Activated effector memory CD4-positive, alpha-beta T cell treated with Interleukin-2 at 50 U/mL for 16 hours (primary cell): ENCODE results near the gene ARHGAP10.

Experiments used
- DNase-seq: peaks from one replicate; pipeline ENCODE4 v3.0.0-alpha.2; 2020

The ARHGAP10 gene

DNA sequence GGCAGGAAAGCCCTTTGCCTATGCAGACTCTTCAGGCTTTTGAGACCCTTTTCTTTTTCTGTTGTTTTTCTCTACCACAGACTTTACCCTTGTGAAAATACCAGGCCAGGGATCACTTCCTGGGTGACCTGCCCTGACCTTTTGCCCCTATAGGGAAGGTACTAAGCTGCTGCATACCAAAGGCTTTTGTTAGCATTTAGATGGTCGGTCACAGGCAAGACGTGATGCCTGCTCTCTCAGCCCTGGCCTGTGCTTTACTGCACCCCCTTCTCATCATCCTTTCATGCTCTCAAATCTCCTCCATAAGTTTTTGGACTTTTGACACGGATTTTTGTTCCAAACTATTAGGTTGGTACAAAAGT, 98.2 kb downstream of the ARHGAP10 start:
- no peak for DNase-seq

- DNase-seq = no peak
Measured at GRCh38 chr4:147830987-147831386, 99.1 kb downstream of the ARHGAP10 start.

DNA sequence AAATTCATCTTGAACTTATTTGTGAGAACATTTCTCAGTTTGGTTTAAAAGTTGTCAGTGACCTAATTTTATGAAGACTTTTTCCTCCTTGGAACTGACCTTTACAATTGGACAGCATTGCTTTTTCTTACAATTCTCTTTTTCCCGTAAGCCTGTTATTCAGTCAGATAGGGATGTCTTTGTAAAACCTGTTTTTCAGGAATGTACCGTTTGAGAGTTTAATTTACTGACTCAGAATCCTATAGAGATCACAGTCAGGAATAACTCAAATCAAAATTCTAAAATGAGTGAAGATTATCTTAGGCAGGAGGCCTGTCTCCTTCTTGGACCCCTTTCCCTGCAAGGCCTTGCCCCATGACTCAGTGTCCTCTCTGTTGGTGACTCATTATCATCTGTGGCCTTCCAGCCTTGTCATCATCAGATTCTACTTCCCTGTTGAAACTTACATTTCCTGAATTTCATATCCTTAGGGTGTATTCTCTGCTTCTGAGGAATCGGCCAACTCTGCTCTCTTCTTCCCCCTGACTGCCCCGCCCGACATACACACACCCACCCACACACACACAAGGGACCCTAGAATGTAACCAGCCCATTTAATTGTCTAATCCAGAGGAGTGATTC, 99.8 kb downstream of the ARHGAP10 start:
- DNase-seq = no peak

- DNase-seq = no peak
Measured at GRCh38 chr4:147833254-147833653, 101.4 kb downstream of the ARHGAP10 start.

DNA sequence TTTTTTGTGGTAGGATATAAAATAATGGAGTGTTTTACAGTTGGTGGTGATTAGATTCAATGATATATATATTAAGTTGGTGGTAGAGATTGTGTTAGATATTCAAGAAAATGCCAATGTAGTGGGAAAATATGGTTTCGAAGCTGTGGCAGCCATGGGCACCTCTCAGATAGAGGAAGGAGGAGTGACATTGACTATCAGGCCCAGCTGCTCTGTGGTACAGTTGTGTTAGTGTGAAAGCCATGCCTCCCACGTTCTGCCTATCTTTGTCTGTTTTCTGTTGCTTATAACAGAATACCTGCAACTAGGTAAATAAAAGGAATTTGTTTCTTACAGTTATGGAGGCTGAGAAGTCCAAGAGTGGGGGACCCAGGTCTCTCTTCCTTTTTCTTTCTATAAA, 101.9 kb downstream of the ARHGAP10 start:
- no peak for DNase-seq

- no peak for DNase-seq
Measured at GRCh38 chr4:147834480-147834879, 102.6 kb downstream of the ARHGAP10 start.

DNA sequence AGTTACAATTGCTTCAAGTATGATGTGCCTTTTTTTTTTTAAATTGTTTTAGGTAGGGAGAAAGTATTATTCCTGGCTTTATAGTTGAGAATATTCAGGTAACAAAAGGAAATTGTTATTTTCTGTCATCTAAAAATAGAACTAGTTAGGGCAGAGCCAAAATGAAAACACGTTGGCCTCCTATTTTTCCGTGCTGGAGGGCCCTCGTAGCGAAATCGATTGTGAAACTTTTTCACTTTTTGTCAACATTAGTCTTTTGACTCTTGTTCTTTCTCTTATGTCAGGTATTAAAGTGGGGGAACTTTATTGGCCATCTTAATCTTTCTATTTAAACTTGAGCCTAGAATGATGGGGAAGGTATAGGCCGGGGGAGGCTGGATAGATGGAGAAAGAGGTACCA, 104.9 kb downstream of the ARHGAP10 start:
- DNase-seq = no peak

GRCh38 chr4:147837435-147837834, 105.5 kb downstream of the ARHGAP10 start:
- DNase-seq = no peak

DNA sequence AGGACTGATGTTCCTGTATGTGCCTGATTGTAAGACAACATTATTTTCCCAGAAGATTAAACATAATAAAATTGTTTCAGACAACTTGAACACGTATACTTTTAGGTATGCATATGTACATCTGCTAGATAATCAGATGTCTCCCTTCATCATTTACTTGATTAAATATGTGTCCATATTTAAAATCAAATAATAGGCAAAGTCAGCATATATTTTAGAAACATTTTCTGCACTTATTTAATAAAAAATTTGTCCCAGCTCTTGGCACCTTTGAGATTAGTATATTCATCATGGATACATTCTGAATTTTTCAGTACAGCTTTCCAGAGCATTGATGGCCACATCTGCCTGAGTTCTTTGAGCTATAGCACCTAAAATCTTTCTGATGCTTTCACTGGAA, 106.0 kb downstream of the ARHGAP10 start:
- no peak for DNase-seq

DNA sequence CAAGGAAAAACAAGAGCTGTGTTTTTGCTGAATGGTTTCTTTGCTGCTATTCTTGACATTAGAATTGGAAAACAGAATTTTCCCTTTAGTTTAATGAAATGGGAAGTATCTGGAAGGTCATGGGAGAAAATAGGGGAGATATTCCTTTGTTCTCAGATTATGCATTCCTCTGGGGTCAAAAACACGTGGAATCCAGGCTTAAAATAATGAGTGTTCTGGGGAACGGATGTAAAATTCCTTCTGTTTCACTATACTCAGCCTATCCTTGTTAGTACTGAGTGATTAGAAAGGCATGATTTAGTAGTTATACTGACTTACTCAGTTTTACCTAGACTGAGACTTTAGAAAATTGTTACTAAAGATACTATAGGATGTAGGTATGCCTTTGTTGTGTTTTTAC, 107.3 kb downstream of the ARHGAP10 start:
- no peak for DNase-seq

GRCh38 chr4:147839663-147840062, 107.8 kb downstream of the ARHGAP10 start:
- no peak for DNase-seq

GRCh38 chr4:147840838-147841738, 109.2 kb downstream of the ARHGAP10 start:
- DNase-seq = no peak

DNA sequence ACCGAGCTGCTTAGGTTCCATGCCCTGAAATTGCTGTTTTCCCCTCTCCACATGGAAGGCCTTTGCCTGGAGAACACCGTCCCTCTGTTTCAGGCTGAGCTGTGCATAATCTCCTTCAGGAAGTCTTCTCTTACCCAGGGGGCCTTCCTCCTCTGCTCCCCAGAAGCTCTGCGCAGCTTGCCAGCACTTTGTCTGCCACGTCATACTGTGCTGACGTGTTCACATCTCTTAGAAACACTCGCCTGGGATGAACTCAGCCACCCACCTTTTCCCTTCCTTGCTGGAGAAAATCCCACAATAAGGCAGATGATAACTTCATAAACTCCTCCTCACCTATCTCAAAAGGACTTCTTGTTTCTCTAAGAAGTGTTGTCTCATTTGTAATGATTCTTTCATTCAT, 110.7 kb downstream of the ARHGAP10 start:
- DNase-seq = no peak

DNA sequence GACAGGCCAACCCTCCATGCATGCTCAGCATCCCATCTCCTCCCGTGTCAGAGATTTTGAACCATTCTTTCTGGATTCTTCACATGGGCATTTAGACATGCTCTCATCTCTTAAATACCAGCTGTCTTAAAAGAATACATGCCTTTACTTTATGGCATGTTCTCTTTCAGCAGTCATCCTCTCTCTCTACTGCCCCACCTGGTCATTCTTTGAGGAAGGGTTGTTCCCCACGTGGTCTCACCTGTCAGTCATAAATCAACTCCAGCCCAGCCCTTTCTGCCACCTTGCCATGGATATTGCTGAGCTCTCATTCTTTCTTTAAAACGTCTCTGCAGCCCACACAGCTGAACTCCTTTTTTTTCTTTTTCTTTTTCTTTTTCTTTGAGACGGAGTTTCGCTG, 111.3 kb downstream of the ARHGAP10 start:
- DNase-seq = no peak

DNA sequence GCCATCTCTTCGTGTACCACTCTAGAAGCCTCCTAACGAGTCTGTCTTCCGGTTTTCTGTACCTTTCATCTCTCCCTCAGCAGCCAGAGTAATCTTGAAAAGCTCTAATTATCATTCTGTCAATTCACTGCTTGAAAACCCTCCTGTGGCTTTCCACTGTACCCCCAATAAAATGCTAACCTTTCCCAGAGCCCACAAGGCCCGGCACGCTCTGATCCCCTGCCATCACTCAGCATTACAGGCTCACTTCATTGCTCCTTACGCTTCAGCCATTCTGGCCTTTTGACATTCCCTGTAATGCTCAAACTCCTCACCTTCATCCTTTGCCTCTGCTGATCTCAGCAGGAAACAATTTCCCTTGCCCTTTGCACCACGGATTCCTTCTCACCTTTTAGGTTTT, 112.9 kb downstream of the ARHGAP10 start:
- no peak for DNase-seq

DNA sequence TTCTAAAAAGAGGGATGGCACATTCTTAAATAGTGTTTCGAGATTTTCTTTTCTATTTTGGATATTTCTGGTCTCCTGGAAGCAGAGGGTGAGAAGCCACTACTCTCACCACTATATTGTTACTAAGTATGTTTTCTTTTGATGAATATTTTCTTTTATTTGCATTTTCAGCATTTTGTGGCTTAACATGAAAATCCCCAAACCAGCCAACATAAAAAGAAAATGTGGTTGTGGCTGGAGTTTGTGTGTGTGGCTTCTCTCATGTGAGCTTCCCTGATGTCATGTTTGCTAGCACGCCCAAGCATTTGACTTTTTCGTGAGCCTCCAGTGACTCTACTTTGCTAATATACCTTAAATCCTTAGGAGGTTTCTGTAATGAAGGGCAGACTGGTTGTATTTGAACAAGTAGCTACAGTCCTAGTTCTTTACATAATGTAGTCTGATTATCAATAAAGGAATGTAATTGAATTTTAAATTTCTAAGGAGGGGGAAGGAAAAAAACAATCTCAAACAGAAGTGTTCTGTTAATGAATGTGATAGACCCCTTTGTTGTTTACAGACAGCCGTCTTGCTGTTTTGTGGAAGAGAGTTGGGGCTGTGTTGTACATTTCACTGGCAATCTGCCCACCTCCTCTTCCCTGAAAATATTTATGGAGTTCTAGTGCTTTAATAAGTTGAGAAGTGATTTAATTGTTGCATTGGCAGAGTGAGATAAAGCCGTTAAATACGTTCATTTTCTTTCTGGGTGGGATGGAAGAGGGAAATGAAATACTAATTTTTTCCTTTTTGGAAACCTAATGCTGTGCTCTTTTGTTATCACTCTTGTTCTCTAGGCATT, 114.6 kb downstream of the ARHGAP10 start:
- DNase-seq = no peak

DNA sequence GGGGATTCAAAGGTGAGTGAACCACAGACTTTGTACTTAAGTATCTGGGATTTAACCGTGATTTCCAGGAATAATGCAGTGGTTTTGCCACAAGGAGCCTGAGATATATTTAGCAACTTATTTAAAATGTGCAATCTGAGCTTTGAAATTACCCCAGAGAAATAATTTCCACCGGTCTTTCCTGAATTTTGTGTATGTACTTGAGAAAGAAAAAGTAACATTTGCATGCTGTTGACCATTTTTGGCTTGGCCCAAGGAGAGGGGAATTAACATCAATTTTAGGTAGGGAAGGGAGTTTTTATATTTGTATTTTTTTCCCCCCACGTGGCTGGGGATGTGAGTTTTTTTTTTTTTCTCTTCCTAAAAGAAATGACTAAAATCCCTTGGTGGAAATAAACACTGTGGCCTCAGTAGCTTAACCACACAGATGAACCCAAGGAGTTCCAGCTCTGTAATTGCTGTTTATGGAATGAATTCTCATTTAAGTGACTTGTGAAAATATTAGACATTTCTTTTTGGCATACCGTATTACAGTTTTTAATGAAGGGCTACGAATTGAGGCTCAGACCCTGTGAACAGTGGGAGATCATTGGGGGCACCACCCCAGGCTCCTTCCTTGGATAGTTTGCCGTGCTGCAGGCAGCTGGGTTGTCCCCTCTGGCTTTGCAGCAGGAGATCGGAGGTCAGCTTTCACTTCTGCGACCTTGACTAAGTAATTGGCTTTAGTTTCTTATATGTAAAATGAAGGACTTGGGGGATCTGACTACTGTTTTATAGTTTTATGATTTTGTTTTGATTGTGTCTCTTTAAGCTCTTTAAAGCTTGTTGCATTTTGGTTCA, 116.1 kb downstream of the ARHGAP10 start:
- no peak for DNase-seq

DNA sequence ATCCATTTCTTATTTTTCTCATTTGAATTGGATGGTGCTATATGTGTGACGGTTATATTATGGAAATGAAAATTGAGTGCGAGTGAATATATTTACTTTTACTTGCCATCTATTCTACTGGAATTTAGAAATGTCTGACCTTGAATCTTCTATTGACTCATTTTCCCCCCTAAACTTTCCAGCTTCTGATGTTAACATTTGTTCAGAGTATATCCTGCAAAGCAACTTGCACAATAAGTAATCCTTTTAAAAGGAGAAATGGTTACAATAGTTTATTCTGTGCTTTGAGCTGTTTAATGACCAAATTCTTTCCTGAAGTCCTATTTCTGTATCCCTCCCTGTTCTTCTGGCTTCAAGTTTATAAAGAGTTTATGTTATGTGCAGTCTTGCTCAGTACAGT, 116.7 kb downstream of the ARHGAP10 start:
- no peak for DNase-seq

- no peak for DNase-seq
Measured at GRCh38 chr4:147851135-147851534, 119.2 kb downstream of the ARHGAP10 start.

DNA sequence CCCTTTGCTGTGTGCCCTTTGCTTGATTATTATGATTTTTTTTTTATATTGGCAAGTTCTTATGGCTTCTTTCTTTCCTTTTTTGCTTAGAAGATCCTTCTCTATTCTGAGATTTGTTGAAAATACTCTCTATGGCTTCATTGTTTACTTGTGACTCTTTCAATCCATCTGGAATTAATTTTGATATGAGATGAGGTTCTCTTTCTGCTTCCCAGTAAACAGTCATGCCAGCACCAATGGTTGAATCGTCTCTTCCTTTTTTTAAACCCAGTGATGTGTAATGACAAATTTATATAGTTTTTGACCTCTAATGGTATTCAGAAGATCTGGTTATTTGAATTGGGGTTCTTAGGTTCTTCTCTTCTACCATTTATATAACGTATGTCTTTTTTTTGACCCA, 121.8 kb downstream of the ARHGAP10 start:
- DNase-seq = no peak

DNA sequence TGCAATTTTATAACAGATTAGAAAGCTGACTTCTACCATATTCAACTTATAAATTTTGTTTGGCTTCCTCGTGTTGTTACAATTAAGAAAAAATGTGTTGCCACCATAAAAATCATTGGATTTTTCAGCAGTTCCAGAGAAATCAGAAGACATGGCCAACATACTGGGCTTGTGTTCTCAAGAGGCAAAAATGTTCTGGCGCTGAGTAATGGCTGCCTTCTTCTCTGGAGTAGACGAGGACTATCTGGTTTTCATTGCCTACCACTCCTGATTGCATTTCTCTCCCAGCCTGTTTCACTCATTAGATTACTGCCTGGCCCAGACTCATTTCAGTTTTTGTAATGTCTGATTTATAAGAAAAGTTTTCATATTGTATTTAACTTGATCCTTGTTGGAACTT, 122.3 kb downstream of the ARHGAP10 start:
- DNase-seq = no peak

DNA sequence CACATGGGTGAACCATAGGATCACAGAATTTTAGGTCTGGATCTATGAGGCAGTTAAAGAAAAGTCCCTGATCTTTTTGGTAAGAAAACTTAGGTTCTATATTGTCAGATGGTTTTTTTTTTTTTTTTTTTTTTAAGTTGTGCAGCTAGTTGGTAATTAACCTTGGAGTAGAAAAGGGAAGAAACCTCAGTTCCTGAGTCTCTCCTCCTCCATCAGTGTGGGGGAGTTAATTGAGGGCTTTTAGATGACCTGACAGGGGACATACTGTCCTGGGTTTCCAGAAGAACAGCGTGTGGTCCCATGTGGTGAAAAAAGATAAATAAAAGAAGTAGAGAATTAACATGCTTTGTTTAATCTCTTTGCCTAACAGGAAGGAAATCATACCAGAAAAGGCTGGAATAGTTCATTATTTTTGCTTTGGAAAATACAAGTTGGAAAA, 123.7 kb downstream of the ARHGAP10 start:
- no peak for DNase-seq

DNA sequence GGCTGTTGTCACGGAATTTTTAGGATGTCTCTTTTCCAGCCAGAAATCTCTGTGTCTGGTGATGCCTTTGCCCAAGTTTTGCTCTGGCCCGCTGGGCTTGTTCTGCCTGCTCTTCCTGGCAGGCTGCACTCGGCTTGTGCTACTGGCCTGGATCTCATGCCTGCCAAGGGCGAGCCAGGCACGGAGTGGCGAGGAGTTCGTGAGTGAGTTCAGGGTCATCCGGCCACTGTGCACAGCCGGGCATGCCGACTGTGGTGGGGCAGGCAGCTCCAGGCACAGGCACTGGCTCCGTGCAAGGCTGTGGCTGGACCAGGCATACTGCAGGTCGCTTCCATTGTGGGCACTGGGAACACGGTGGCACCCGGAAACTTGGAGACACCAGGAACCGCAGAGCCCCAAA, 129.1 kb downstream of the ARHGAP10 start:
- DNase-seq = no peak
